Right lobe of liver (tissue), 6 donors: ENCODE results near the gene MRPL57. TPM values are rescaled to one million over a fixed set of nuclear protein-coding genes. Genes with fewer than 3 reads are reported as not detected.
A peak's percentile ranks its signal among the peaks of the same experiment; 100 is the strongest.
"Not testable (repeated sequence)": the region's sequence is repeated elsewhere in the genome, so short reads cannot be mapped to it uniquely, and the experiment has no call there.

Experiments
- ATAC-seq, 4 donors: fragments of 200-7000 bp; cut with Tn5 transposase; one replicate each; pipeline ENCODE4 v1.9.1; 2020; ENCODE audit warnings: mild to moderate bottlenecking in 4 of 4, moderate library complexity in 4 of 4
- DNase-seq, 3 donors: peaks; one replicate each; pipeline ENCODE4 v3.0.0-alpha.2; 2020
- H3K27ac ChIP-seq, 3 donors: fragments of 200-600 bp; one replicate each; pipeline ENCODE4 v1.8.0; 2022
- H3K27me3 ChIP-seq, 2 donors: fragments of 200-600 bp; one replicate each; pipeline ENCODE4 v1.8.0; 2022
- H3K36me3 ChIP-seq, 4 donors: fragments of 200-600 bp; sonication (generic) in 1 of 4; one replicate each; pipeline versions ENCODE4 v1.5.1 to v1.8.0; 2017 to 2022; ENCODE audit warnings: control low read depth in 1 of 4
- H3K4me1 ChIP-seq, 4 donors: fragments of 200-600 bp; sonication (generic) in 1 of 4; one replicate each; pipeline versions ENCODE4 v1.5.1 to v1.8.0; 2017 to 2022; ENCODE audit warnings: control low read depth in 1 of 4
- H3K4me3 ChIP-seq, 3 donors: fragments of 200-600 bp; one replicate each; pipeline ENCODE4 v1.8.0; 2022
- H3K9me3 ChIP-seq, 4 donors: fragments of 200-600 bp; sonication (generic) in 1 of 4; one replicate each; pipeline versions ENCODE4 v1.5.1 to v1.8.0; 2017 to 2022; ENCODE audit warnings: control low read depth in 1 of 4
- POLR2A ChIP-seq: fragments of 450-650 bp; IDR thresholded peaks from one replicate; pipeline ENCODE4 v1.6.1; 2017; ENCODE audit warnings: antibody characterized with exemption, mild to moderate bottlenecking
- WGBS: methylation state at CpG from one replicate; pipeline ENCODE4 v1.1.6; 2018; ENCODE audit warnings: low coverage, low lambda C conversion rate; ENCODE audit not compliant: insufficient coverage; ENCODE audit errors: missing lambda C conversion rate; 5-methylcytosine and 5-hydroxymethylcytosine counted together
- intact Hi-C, 2 donors: fragments of 100-400 bp; cut with DNase I; formaldehyde crosslinking; loops; one replicate each; pipeline versions ENCODE4 v1.11.2 to v1.14.1; 2022
- long read RNA-seq: library from polyadenylated mRNA; unstranded; transcript quantifications from one replicate; pipeline ENCODE4 v2.0.0, GENCODE V29; 2019
- total RNA-seq, 6 experiments: library from RNA; depleted of rRNA in 2 of 6; stranded (reverse); fragments of >200 nt in 2 of 6; fragmentation: NEBNext Ultra II Directional in 3 of 6; extraction: Animal tissue kit (Norgen Biotek cat#: 25700) in 3 of 6; gene quantifications; one replicate each; pipeline versions ENCODE4 v1.1.0 to v1.2.4, GENCODE V29; 2016 to 2023
- TF ChIP-seq, protein P1 (sequence below), 4 donors: fragments of 200-600 bp in 3 of 4; fragments of 450-650 bp in 1 of 4; IDR thresholded peaks; one replicate each; pipeline versions ENCODE4 v1.5.1 to v1.8.0; 2016 to 2022; ENCODE audit warnings: antibody characterized with exemption in 4 of 4, mild to moderate bottlenecking in 2 of 4
- donor health status: DM: no; HTN: yes; CAD: no.
- donor health status: DM: no; HTN: no; CAD: no.
- donor health status: DM: no; HTN: no; CAD: no.
- donor health status: DM: no; HTN: yes; CAD: no.
- donor health status: DM: no; HTN: yes; CAD: no.

The MRPL57 gene
- total RNA-seq = 10 to 100 TPM; 10.6 to 38.7 (median 13.6) TPM
- long read RNA-seq, transcript MRPL57-201 (2 exons, 2,246 nt) = major isoform, 47 of 62 reads
- long read RNA-seq, partial matches to known transcripts = 13 of 62 reads
- long read RNA-seq, other reads (novel, unspliced or antisense) = 2 of 62 reads

DNA sequence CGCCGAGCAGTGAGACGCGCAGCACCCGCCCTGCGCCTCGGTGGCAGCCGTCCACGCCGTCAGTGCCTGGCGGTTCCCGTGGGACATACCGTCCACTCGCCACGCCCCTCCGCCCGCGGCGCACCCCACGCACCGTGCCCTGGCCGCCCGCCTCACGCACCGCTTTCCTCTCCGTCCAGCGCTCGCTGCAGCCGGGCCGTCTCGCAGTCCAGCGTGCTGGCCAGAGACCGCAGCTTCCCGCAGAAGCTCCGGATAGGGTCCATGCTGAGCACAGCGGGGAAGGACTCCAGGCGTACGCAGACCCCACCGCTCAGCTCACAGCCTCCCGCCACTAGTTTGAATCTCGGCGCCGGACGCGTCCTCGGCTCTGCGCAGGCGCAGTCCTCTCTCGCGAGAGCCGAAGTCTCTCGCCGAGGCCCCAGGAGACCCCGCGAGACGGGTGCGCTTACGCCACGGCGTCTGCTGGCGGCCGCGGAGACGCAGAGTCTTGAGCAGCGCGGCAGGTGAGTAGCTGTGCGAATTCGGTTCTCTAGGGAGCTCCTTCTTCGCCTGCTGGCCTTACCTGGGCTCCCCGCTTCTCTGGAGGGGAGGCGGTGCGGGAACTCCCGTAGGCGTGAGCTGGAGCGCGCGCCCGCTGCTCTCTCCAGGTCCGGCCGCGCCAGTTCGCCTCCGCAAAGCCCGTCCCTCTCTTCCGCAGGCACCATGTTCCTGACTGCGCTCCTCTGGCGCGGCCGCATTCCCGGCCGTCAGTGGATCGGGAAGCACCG, at the start of gene MRPL57, which contains the start of gene SKA3:
MRPL57 (plus strand) TSS at position 444 of the 767 bp plus-strand sequence; CDS start at position 703, 259 bp downstream.
SKA3 (minus strand) TSS at position 338 of the 767 bp plus-strand sequence; CDS start at position 263, 75 bp downstream.
- intact Hi-C loops = no loop called here
- H3K36me3 ChIP-seq = no peaks in the 10 kb centered on the region
- peak within 1 kb of the TSS; percentile 82 to 91 (median 91) for H3K27ac ChIP-seq
- H3K27me3 ChIP-seq = no peaks in the 10 kb centered on the region
- peak within 1 kb of the TSS; percentile 82 to 95 (median 94) for H3K4me3 ChIP-seq
- TF ChIP-seq, protein P1, sequence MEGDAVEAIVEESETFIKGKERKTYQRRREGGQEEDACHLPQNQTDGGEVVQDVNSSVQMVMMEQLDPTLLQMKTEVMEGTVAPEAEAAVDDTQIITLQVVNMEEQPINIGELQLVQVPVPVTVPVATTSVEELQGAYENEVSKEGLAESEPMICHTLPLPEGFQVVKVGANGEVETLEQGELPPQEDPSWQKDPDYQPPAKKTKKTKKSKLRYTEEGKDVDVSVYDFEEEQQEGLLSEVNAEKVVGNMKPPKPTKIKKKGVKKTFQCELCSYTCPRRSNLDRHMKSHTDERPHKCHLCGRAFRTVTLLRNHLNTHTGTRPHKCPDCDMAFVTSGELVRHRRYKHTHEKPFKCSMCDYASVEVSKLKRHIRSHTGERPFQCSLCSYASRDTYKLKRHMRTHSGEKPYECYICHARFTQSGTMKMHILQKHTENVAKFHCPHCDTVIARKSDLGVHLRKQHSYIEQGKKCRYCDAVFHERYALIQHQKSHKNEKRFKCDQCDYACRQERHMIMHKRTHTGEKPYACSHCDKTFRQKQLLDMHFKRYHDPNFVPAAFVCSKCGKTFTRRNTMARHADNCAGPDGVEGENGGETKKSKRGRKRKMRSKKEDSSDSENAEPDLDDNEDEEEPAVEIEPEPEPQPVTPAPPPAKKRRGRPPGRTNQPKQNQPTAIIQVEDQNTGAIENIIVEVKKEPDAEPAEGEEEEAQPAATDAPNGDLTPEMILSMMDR (IDR thresholded peaks at IDR 0.05) = peak in 1 of 4 donors; percentile 18
- TF ChIP-seq POLR2A = peak; percentile 92
- 3% methylated on average over 8 of the region's 93 CpGs for WGBS
- ATAC-seq (peak; percentile 96 to 97 (median 97)), DNase-seq (peak; percentile 93 to 95 (median 94))
- H3K9me3 ChIP-seq = no peaks in the 10 kb centered on the region
- peaks cover 0 to 14% (median 0%) of the 10 kb centered on the region in 4 donors for H3K4me1 ChIP-seq

GRCh38 chr13:21130116-21130515, 46.3 kb upstream of the MRPL57 start:
- 93% methylated on average over 2 of the region's 2 CpGs for WGBS
- TF ChIP-seq, protein P1 (IDR thresholded peaks at IDR 0.05) = no peak
- TF ChIP-seq POLR2A = no peak
- intact Hi-C loops = loop anchor here in 1 of 2 donors (10.0 kb wide), 2 partner anchors 55 to 185 kb away; no protein-coding TSS in a partner anchor

GRCh38 chr13:21133077-21133476, 43.4 kb upstream of the MRPL57 start:
- Histone ChIP-seq H3K9me3 (no peaks in the 10 kb centered on the region), H3K36me3 (no peaks in the 10 kb centered on the region), H3K27ac (no peak overlapping the region), H3K4me1 (no peaks in the 10 kb centered on the region), H3K27me3 (no peaks in the 10 kb centered on the region), H3K4me3 (no peak overlapping the region)
- 28% methylated on average over 3 of the region's 3 CpGs for WGBS
- TF ChIP-seq, protein P1 (IDR thresholded peaks at IDR 0.05) = no peak
- TF ChIP-seq POLR2A = no peak
- intact Hi-C loops = loop anchor here in 1 of 2 donors (10.0 kb wide), 2 partner anchors 58 to 188 kb away; no protein-coding TSS in a partner anchor
- ATAC-seq (no peak), DNase-seq (no peak)

More at GRCh38 chr13:21130116-21130515, 46.3 kb upstream of the MRPL57 start:
- no peaks in the 10 kb centered on the region for H3K9me3 ChIP-seq
- H3K36me3 ChIP-seq = no peaks in the 10 kb centered on the region
- H3K4me1 ChIP-seq = no peaks in the 10 kb centered on the region
- H3K4me3 ChIP-seq = no peak overlapping the region
- DNase-seq (no peak), ATAC-seq (no peak)
- no peaks in the 10 kb centered on the region for H3K27me3 ChIP-seq
- H3K27ac ChIP-seq = no peak overlapping the region

GRCh38 chr13:21134475-21134874, 42.0 kb upstream of the MRPL57 start:
- H3K4me1 ChIP-seq = no peaks in the 10 kb centered on the region
- DNase-seq (no peak), ATAC-seq (no peak)
- TF ChIP-seq, protein P1 (IDR thresholded peaks at IDR 0.05) = no peak
- no peak for TF ChIP-seq POLR2A
- no peaks in the 10 kb centered on the region for H3K9me3 ChIP-seq
- H3K27me3 ChIP-seq = no peaks in the 10 kb centered on the region
- H3K36me3 ChIP-seq = no peaks in the 10 kb centered on the region
- no peak overlapping the region for H3K4me3 ChIP-seq
- whole genome bisulfite sequencing = 60% methylated on average over 5 of the region's 5 CpGs
- intact Hi-C loops = loop anchor here in 1 of 2 donors (10.0 kb wide), 2 partner anchors 60 to 190 kb away; no protein-coding TSS in a partner anchor
- H3K27ac ChIP-seq = no peak overlapping the region

GRCh38 chr13:21135833-21136232, 40.6 kb upstream of the MRPL57 start:
- not testable (repeated sequence) for H3K4me1 ChIP-seq, H3K27ac ChIP-seq, H3K9me3 ChIP-seq, H3K4me3 ChIP-seq, DNase-seq, H3K36me3 ChIP-seq, H3K27me3 ChIP-seq, ATAC-seq
- intact Hi-C loops = loop anchor here in 1 of 2 donors (10.0 kb wide), 2 partner anchors 61 to 191 kb away; no protein-coding TSS in a partner anchor
- WGBS = 54% methylated on average over 5 of the region's 6 CpGs
